UCSD-AML1 (cell line): ENCODE measurements around the gene PDYN.

Experiments used
- DNase-seq: peaks from one replicate; lab custom pipeline; 2025; ENCODE audit not compliant: unreplicated experiment; lab: John Stamatoyannopoulos, UW

Gene PDYN

DNA sequence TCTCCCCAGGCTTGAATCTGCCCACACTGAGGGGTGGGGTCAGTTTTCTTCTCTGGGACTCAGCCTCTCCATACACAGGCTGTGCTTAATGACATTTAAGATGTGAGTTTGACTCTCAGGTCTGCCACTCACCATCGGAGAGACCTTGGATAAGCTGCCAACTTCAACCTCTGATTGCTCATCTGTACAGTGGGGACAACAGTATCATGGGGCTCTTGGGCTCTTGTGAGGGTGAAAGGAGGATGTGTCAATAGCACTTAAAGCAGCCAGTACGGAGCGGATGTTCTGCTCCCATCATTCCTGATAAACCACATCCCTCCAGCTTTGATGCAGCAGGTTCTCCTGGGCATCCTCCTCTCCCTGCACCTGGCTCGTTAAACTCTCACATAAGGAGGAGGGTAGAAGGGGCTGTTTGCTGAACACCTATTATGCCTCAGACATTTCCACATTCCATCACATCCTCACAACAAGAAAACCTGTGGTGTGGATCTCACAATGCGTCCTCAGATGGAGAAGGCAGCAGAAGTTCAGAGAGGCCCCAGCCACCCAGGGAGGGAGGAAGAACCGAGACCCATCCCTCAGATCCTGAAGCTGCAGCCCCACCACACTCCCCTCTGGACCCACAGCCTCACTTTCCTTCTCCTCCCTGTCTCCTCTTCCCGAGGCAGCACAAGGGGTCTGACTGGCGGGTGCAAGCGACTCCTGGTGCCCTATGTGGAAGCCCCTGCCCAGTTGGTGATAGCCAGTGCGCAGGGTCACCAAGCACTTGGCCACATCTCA lies 1.9 kb upstream of the PDYN start:
- no peak for DNase-seq

DNA sequence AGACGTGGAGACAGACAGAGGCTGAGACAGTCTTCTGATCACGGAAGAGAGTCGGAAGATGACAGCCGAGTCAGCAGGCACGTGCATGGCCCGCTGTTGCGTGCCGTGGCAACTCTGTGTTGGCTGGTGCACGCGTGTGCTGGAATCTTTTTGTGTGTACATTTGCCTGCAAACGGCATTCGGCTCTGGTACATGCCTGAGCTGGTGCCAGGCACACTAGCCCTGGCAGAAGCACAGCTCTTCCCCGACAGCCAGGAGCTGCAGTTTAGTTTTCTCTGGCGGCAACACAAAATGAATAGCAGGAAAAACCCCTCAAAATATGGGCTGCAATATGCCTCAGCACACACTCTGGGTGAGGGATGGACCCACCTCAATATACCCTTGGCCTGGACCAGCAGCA lies 769 bp upstream of the PDYN start:
- no peak for DNase-seq

DNA sequence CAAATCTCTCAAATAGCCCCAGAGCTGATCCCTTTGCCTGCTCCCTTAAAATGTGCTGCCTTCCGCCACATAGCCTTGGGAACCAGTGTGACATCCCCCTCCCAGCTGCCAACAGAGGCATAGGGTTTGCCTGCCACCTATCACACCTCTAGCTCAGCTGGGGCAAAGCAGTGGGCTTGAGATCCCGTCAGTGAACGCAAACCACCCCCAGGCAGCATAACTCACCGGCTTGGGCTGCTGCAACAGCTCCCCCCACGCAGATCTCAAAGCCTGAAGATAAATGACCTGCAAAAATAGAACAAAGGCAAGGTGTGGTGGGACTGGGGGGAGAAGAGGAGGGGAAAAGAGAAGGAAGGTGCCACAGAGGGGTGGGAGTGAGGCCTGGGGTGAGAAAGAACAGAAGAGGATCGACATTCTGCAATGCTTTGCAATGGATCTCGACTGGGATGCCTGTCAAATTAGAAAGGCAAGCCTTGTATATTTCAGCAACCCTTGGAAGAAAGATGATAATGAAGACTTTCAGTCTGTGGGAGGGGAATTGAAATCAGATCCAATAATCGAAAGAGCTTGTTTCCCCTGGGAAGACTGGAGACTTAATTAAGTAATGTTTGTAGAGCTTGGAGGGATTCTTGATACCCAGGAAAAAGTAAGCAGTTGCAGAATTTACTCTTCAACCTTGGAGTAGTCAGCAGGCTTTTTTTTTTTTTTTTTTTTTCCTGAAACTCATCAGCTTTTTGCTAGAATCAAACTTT lies 1.3 kb downstream of the PDYN start:
- DNase-seq, result no peak

DNA sequence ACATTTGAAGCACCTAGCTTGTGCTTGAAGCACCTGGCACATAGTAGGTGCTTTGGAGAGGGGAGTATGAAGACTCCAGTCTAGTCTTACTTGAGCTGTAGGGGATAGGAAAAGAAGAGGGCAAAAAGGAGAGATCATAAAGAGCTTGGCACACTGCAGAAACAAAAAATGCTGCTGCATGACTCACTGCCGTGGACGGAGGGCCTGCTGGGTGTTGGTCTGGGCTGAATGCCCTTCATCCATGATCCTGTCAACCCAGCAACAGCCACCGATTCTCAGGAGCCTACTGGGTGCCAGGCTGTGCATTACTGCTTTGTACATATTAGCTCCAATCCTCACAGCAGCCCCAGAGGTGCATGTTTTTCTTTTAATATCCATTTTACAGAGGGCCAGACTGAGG lies 6.0 kb downstream of the PDYN start:
- DNase-seq, result no peak

DNA sequence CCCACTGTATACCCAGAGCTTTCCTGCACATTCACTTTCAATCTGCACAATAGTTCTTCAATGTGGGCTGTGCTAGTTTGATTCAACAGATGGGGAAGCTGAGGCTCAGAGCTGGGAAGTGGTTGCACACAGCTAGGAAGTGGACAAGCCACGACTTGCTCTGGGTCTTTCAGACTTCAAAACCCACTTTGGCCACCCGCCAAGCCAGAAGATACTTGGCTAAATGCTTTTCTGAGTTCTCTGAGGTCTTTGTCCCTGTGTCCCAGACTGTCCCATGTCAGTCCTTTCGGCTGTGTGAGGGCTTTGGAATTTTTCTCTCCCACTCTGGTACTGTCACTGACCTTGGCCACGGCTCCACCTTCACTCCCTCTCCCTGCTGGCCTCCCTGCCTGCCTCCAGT lies 10.6 kb downstream of the PDYN start:
- DNase-seq, result peak; percentile 28

DNA sequence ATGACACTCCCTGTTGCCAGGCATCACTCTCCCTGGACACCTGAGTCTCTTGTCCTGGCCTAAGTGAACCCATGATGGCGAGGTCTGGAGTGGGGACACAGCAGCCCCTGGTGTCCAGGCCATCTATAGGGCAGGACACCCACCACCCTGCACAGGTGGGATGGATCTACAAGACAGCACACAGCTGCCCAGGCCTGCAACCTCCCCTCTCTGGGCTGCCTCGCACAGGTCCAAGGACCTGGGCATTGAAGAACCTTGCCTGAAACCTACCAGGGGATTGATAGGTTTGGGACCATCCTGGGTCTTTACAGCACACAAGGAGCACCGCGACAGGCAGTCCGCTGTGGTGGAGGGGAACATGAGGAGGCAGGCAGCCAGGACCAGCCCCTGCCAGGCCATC lies 11.2 kb downstream of the PDYN start:
- no peak for DNase-seq

DNA sequence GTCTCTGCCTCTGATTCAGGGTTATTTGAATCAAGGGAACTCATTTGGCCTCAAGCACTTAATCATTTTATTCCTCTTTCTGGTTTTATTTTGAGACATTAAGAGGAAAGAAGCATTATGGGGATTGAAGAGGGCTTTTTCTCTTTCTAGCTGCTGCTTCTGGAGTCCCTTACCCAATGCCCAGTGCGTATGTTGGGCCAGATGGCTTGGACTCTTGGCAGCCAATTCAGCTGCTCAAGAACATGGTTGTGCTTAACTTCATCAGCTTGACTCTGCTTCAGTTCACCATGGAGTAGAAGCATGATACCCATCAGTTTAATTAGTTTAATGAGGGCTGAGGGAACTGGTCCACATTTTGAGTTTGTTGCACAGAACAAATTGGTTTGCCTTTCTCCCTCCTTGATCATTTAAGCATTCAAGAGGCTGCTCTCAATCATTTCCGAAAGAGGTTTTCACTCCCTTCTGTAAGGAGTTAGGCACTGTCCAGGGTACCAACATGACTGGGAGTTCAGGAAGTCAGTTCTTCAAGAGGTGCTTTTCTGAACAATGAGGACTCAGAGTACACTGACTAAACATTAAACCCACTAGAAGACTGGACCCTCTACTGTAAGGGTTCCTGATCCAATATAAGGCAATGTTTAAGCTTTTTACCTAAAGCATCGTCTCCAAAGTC lies 14.6 kb downstream of the PDYN start:
- DNase-seq, result no peak

DNA sequence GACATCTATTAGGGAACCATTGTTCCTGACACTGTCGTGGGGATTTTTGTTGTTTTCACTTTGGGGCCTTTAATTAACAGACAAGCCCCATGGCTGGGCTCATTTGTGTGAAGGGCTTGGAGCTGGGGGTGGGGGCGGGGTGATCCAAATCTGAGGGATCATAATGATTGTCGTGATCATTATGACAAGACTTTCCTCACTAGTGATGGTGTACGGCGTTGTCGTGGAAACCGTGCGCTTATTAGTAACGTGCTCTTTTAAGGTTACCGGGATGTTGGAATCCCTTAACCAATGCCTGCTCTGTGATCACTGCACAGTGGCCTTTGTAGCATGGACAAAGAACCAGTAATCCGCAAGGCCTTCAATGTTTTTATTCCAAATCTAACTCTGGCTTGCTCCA lies 18.6 kb downstream of the PDYN start:
- no peak for DNase-seq

DNA sequence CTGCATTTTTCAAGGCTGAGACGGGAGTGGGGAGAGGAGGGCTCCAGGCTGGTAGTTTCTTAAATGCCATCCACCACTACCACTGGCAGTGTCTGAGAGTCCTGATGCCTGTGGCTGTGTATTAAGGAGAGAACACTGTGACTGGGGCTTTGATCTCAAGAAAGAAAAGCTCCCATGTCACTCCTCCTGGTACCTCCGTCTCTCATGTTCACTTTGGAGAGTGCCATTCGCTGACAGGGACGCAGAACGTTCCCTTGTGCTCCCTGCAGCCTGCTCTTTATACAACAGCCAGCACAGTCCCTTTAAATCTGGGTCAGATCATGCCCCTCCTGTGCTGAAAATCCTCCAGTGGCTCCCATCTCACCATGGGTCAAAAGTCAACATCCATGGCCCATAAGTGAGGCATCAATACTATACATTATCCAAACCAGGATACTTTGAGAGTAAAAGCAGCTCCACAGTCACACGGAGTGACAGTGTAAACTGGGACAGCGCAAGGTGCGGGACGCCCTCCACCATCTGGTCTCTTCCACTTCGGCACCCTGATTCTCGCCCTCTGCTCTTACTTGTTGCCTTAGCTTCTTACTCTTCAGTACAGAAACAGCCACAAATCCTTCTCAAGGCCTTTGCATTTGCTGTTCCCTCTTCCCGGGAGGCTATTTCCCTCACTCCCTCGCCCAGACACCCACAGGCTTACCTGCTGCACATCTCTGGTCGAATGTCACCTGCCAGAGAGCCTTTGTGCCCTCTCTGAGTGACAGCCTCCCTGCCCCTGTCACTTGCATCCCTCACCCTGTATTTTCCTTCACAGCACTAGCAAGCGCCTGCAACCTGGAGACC lies 20.0 kb downstream of the PDYN start:
- no peak for DNase-seq

DNA sequence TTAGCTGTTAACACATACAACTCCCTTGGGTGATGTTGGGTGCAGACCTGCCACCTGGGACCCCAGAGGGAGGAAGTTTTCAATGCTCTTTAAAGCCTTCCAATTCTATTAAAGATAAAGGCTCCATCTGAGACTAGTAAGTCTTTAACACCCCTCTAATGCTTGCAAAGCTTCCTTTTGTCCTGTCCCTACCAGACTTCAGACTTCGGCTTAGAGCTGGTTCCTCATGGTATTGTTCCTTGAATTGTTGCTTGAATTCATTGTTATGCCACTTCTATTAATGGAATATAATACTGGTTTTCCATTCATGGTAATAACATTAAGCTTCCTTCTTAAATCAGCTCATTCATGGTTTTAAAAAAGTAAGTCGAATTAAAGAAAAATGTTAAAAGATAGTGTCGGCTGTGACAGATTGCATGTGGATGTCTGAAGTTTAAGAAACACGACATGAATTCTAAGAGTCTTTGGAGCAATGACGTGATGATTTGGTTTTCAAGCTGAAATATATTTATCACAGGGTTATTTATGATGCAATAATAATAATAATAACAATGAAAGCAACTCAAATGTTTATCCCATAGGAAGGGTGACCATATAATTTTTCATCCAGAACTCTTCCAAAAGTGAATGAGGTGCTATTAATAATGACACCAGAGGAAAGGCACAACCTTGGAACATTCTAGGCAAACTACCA lies 21.8 kb downstream of the PDYN start:
- DNase-seq, result no peak

DNA sequence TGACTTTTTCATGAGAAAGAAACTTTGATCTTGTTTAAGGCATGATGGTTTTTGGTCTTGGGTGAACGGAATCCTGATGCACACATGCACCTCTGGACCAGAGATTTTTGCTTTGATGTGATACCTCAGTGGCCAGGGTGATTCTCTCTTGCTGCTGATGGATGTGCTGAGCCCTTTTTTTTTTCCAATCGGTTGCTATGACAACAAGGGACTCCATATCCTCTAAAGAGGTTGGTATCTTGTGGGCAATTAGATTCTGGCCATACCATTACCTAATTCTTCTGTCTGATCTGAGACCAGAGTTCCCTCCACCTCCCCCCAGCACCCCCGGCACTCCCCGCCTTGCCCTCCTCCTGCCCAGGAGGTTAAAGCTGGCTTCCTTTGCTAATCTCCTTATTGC lies 24.9 kb downstream of the PDYN start:
- no peak for DNase-seq

DNA sequence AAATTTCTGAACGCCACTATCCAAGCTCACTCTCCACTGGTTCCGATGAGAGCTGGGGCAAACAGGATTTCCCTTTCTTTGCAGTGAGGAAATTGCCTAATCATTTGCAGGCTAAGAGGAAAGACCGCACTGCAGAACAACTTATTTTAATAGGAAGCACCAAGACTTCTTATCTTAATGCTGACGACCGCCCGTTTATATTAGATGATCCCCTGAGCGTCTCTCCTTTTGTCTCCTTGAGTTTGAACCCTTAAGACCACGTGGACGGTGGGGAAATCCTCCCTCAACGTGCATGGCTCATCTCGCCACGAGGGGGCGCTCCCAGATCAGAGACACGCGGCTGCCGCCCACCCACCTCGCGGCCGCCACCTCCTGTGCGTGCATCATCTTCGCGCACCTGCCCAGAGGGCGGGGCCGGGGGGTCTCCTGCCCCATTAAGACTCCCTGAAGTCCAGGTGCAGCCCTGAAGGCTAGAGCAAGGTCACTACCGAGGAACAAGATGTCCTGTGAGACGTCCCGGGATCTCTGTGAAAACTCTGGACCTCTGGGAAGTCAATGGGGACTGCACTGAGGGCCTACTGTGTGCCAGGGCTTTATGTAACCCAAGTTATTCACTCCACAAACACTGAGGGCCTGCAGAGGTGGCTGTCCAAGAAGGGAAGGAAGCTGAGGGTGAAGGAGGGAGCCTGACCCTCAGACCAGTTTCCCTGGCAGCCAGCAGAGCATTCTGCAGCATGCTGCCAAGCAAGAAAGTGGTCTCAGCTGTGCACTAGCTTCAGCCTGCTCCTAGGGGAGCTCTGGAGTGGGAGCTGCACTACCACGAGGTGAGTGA lies 28.1 kb downstream of the PDYN start:
- DNase-seq, result peak; percentile 75

DNA sequence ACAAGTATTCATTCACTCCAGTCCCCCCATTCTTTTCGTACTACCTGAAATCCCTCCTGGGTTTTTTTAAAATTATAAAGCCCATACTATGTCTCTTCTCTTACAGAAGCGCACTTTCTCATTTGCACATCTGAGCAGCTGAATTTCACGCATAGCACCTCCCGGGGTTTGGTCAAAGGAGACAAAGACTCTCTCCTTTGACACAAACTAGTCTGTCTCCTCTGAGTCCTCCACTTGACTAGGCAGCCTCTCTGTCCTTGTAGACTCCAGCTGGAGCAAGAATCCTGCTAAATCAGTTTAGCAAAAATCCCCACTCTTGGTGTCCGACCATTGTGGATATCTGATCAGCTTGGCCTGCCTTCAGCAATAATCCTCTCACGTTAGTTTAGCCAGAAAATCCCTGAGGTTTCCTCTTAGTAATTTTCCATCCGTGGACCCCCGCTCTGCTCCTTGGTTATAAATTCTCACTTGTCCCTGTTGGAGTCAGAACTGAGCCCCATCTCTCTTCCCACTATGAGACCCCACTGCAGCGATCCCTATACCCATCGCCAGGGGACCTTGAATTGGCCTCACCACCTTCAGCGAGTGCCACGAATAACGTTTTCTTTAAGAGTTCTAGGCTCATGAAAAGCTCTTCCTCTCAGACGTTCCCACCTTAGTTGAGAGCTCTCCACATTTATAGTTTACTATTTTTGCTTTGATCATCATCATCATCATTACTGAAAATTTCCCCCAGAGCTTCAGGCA lies 29.0 kb downstream of the PDYN start:
- DNase-seq, result no peak

DNA sequence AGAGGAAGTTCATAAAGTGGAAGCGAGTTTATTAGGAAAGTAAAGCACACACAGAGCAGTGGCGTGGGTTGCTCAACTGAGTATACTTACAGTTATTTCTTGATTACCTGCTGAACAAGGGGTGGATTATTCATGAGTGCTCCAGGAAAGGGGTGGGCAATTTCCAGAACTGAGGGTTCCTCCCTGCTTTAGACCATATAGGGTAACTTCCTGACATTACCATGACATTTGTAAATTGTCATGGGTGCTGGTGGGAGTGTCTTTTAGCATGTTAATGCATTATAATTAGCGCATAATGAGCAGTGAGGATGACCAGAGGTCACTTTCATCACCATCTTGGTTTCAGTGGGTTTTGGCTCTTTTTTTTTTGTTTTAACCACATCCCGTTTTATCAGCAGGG lies 29.8 kb downstream of the PDYN start:
- no peak for DNase-seq

DNA sequence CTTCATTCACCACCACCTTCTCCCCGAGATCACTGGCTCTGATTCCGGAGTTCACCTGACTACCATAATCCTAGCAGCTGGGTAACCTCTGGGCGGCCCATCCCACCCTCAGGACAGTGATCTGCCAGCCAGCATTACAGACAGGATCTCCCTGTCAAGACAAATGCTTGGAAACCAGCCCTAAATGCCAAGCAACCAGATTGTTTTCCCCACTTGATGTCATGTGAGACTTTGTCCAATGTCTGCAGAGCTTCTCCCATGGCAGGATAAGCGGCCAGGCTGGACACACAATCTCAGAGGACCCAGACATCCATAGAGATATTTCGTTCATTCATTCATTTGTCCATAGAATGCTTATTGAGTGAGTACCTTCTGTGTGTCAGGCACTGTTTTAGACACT lies 32.5 kb downstream of the PDYN start:
- DNase-seq, result no peak

DNA sequence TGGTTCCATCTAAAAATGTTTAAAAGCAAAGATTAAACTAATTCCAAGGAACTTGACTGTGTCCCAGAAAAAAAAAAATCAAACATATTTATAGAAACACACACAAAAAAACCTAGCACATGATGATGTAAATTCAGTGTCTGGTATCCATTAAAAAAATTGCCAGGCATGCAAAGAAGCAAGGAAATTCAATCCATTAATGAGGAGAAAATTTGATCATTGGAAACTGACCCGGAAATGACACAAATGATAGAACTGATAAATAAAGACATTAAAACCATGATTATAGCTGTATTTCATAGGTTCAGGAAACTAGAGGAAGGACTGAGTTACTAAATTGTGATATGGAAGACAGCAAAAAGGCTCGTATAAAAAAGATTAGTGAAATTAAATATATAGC lies 34.7 kb downstream of the PDYN start:
- DNase-seq, result no peak

DNA sequence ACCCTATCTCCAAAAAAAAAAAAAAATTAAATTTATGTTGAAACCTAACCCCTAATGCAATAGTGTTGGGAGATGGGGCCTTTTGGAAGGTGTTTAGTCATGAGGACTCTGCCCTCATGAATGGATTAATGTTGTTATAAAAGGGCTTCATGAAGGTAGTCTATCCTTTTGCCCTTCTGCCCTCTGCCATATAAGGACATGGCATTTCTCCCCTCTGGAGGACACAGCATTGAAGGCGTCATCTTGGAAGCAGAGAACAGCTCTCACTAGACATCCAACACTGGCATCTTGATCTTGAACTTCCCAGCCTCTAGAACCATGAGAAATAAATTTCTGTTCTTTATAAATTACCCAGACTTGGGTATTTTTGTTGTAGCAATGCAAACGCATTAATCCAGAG lies 35.4 kb downstream of the PDYN start:
- no peak for DNase-seq

DNA sequence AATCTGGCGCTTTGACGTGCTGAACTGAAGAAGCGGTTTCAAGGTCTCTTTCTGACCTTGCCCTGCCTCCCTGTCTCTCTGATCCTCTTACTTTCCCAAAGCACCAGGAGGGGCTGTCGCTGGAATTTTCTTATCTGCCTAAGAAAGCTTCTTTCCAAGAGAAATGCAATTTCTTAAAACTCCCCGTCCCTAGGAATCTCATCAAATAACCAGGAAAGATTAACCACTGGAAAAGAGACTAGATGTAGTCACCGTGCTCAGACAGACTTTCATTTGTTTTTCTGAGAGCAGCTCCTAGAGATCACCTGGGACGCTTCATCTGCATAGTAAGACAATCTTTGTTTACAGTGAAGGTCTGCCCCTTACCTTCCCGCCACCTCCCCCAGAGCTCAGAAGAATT lies 38.6 kb downstream of the PDYN start:
- DNase-seq, result no peak

DNA sequence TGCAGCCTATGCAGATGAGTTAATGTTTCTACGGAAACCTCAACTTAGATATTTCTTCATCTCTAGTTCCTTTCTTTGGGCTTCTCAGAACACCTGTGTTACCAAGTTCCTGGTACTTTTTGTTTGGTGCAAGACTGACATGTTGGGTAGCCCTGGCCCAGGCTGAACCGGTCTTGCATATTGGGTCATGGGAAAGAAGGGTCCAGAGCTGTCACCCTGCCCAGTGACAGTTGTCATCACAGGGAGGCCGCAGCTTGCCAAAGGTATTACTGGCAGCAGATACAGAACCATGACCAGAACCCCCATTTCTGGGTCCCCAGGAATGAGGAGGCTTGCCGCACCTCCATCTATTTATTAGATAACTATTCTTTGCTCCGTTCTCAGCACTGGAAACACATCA lies 40.2 kb downstream of the PDYN start:
- no peak for DNase-seq
